Dermis blood vessel endothelial cell (primary cell): ENCODE data around the gene MAD1L1. TPM values are rescaled to one million over a fixed set of nuclear protein-coding genes. Genes with fewer than 3 reads are reported as not detected.

ENCODE experiments used
- DNase-seq: peaks from one replicate; pipeline ENCODE4 v3.0.0; 2010
- total RNA-seq: library from RNA; depleted of rRNA; stranded (reverse); fragments of >200 nt; gene quantifications from 2 replicates; pipeline ENCODE4 v1.2.3, GENCODE V29; 2014

The MAD1L1 gene
- total RNA-seq, 1 donor from 2014 or later: 53.3 TPM

GRCh38 chr7:1856888-1857441, 375.8 kb downstream of the MAD1L1 start:
- no peak for DNase-seq

- no peak for DNase-seq
Observed at GRCh38 chr7:1856161-1856887, 376.4 kb downstream of the MAD1L1 start.

GRCh38 chr7:1855725-1856160, 377.0 kb downstream of the MAD1L1 start:
- no peak for DNase-seq

- DNase-seq: no peak
Observed at GRCh38 chr7:1854866-1855724, 377.6 kb downstream of the MAD1L1 start.

- no peak for DNase-seq
Observed at GRCh38 chr7:1853986-1854865, 378.5 kb downstream of the MAD1L1 start.

GRCh38 chr7:1853431-1853985, 379.2 kb downstream of the MAD1L1 start:
- no peak for DNase-seq

GRCh38 chr7:1852517-1853430, 380.0 kb downstream of the MAD1L1 start:
- no peak for DNase-seq

GRCh38 chr7:1851721-1852516, 380.8 kb downstream of the MAD1L1 start:
- DNase-seq: no peak

GRCh38 chr7:1850976-1851571, 381.7 kb downstream of the MAD1L1 start:
- DNase-seq: no peak

GRCh38 chr7:1850111-1850975, 382.4 kb downstream of the MAD1L1 start:
- no peak for DNase-seq

- DNase-seq: peak; percentile 23
Observed at GRCh38 chr7:1849351-1850041, 383.2 kb downstream of the MAD1L1 start.

- no peak for DNase-seq
Observed at GRCh38 chr7:1848911-1849311, 383.8 kb downstream of the MAD1L1 start.

- DNase-seq: peak; percentile 54
Observed at GRCh38 chr7:1848013-1848640, 384.6 kb downstream of the MAD1L1 start.

- DNase-seq: no peak
Observed at GRCh38 chr7:1847260-1848001, 385.3 kb downstream of the MAD1L1 start.

GRCh38 chr7:1846331-1847065, 386.2 kb downstream of the MAD1L1 start:
- DNase-seq: no peak
